NB4 (cell line): Measurements from ENCODE around the gene HRG.

Experiments
- CTCF ChIP-seq: IDR thresholded peaks from one replicate; pipeline ENCODE4 v1.5.1; 2012; ENCODE audit warnings: low read depth, low read length
- MYC ChIP-seq: IDR thresholded peaks from 2 replicates; pipeline ENCODE4 v1.6.1; 2011; ENCODE audit warnings: low read depth, low read length
- POLR2A ChIP-seq: IDR thresholded peaks from 2 replicates; pipeline ENCODE4 v1.6.1; 2011; ENCODE audit warnings: mild to moderate bottlenecking; ENCODE audit not compliant: insufficient read length; ENCODE audit errors: extremely low read depth
- TF ChIP-seq, protein P1 (sequence below): IDR thresholded peaks from 2 replicates; pipeline ENCODE4 v1.6.1; 2011; ENCODE audit warnings: low read depth, low read length

- TF ChIP-seq CTCF (no peak), POLR2A (no peak), MYC (no peak)
- TF ChIP-seq, protein P1, sequence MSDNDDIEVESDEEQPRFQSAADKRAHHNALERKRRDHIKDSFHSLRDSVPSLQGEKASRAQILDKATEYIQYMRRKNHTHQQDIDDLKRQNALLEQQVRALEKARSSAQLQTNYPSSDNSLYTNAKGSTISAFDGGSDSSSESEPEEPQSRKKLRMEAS = no peak
Observed at GRCh38 chr3:186687120-186687651, 21.4 kb downstream of the HRG start.
